SK-N-SH treated with all-trans-retinoic acid at 6 μM for 48 hours (cell line): ENCODE data around the gene SPNS1.

ENCODE experiments used
- ATAC-seq: fragments of 200-7000 bp; cut with Tn5 transposase; 3 replicates; pipeline ENCODE4 v1.9.1; 2020; ENCODE audit warnings: mild to moderate bottlenecking, moderate library complexity
- ARNTL ChIP-seq: fragments of 450-650 bp; formaldehyde crosslinking; IDR thresholded peaks from 2 replicates; pipeline ENCODE4 v1.5.0; 2020; ENCODE audit warnings: low read depth, mild to moderate bottlenecking, moderate library complexity, borderline replicate concordance
- BACH2 ChIP-seq: fragments of 250-450 bp; sonication (Bioruptor Pico); IDR thresholded peaks from 2 replicates; pipeline ENCODE4 v1.9.0; 2021; ENCODE audit warnings: mild to moderate bottlenecking, borderline replicate concordance
- CSDC2 ChIP-seq: fragments of 250-450 bp; sonication (Bioruptor Pico); IDR thresholded peaks from 2 replicates; pipeline ENCODE4 v1.5.0; 2020; ENCODE audit warnings: mild to moderate bottlenecking, moderate library complexity
- ESRRG ChIP-seq: fragments of 250-450 bp; sonication (Bioruptor Pico); IDR thresholded peaks from 2 replicates; pipeline ENCODE4 v1.6.1; 2021; ENCODE audit warnings: mild to moderate bottlenecking
- GLIS3 ChIP-seq: fragments of 250-450 bp; sonication (Bioruptor Pico); IDR thresholded peaks from 2 replicates; pipeline ENCODE4 v1.5.0; 2020; ENCODE audit warnings: mild to moderate bottlenecking, moderate library complexity
- ISL1 ChIP-seq: fragments of 250-450 bp; sonication (Bioruptor Pico); IDR thresholded peaks from 2 replicates; pipeline ENCODE4 v2.1.2; 2022; ENCODE audit warnings: mild to moderate bottlenecking, moderate library complexity
- OSR1 ChIP-seq: fragments of 250-450 bp; sonication (Bioruptor Pico); IDR thresholded peaks from 2 replicates; pipeline ENCODE4 v1.8.0; 2022; ENCODE audit warnings: moderate library complexity, mild to moderate bottlenecking, inconsistent platforms
- PPARA ChIP-seq: fragments of 250-450 bp; sonication (Bioruptor Pico); IDR thresholded peaks from 2 replicates; pipeline ENCODE4 v1.5.0; 2020; ENCODE audit warnings: mild to moderate bottlenecking, borderline replicate concordance
- RARB ChIP-seq: fragments of 250-450 bp; sonication (Bioruptor Pico); IDR thresholded peaks from 2 replicates; pipeline ENCODE4 v1.8.0; 2021; ENCODE audit warnings: mild to moderate bottlenecking, moderate library complexity
- SNAI2 ChIP-seq: fragments of 250-450 bp; sonication (Bioruptor Pico); IDR thresholded peaks from 2 replicates; pipeline ENCODE4 v1.5.0; 2020; ENCODE audit warnings: mild to moderate bottlenecking, moderate library complexity
- TCF4 ChIP-seq: fragments of 250-450 bp; sonication (Bioruptor Pico); IDR thresholded peaks from 2 replicates; pipeline ENCODE4 v1.8.0; 2021; ENCODE audit warnings: mild to moderate bottlenecking, moderate library complexity, borderline replicate concordance
- TOX ChIP-seq: fragments of 250-450 bp; sonication (Bioruptor Pico); IDR thresholded peaks from 2 replicates; pipeline ENCODE4 v1.8.0; 2021; ENCODE audit warnings: mild to moderate bottlenecking, moderate library complexity, borderline replicate concordance
- ZC3H10 ChIP-seq: fragments of 250-450 bp; sonication (Bioruptor Pico); IDR thresholded peaks from 2 replicates; pipeline ENCODE4 v1.5.1; 2021; ENCODE audit warnings: mild to moderate bottlenecking, moderate library complexity
- ZFP3 ChIP-seq: fragments of 250-450 bp; sonication (Bioruptor Pico); IDR thresholded peaks from 2 replicates; pipeline ENCODE4 v1.5.0; 2020; ENCODE audit warnings: mild to moderate bottlenecking, moderate library complexity
- ZFP30 ChIP-seq: fragments of 450-650 bp; formaldehyde crosslinking; IDR thresholded peaks from 2 replicates; pipeline ENCODE4 v1.5.0; 2022; ENCODE audit warnings: mild to moderate bottlenecking, moderate library complexity
- ZNF565 ChIP-seq: fragments of 450-650 bp; formaldehyde crosslinking; conservative IDR thresholded peaks from 2 replicates; pipeline ENCODE4 v1.5.0; 2020; ENCODE audit warnings: low read depth, mild to moderate bottlenecking, moderate library complexity
- ZNF70 ChIP-seq: fragments of 450-650 bp; formaldehyde crosslinking; IDR thresholded peaks from 2 replicates; pipeline ENCODE4 v1.5.0; 2020; ENCODE audit warnings: mild to moderate bottlenecking, moderate library complexity
- ZNF8 ChIP-seq: fragments of 450-650 bp; formaldehyde crosslinking; IDR thresholded peaks from 2 replicates; pipeline ENCODE4 v1.5.0; 2020; ENCODE audit warnings: mild to moderate bottlenecking, moderate library complexity
- TF ChIP-seq, protein P1 (sequence below): fragments of 250-450 bp; sonication (Bioruptor Pico); IDR thresholded peaks from 2 replicates; pipeline ENCODE4 v1.8.0; 2021; ENCODE audit warnings: low read depth, mild to moderate bottlenecking, moderate library complexity, borderline replicate concordance
- TF ChIP-seq, protein P2 (sequence below): fragments of 250-450 bp; sonication (Bioruptor Pico); IDR thresholded peaks from 2 replicates; pipeline ENCODE4 v1.8.0; 2020; ENCODE audit warnings: mild to moderate bottlenecking, moderate library complexity, borderline replicate concordance
- TF ChIP-seq, protein P3 (sequence below): fragments of 250-450 bp; sonication (Bioruptor Pico); IDR thresholded peaks from 2 replicates; pipeline ENCODE4 v1.5.0; 2020; ENCODE audit warnings: mild to moderate bottlenecking, moderate library complexity
- TF ChIP-seq, protein P4 (sequence below): fragments of 250-450 bp; sonication (Bioruptor Pico); IDR thresholded peaks from 2 replicates; pipeline ENCODE4 v1.5.1; 2021; ENCODE audit warnings: mild to moderate bottlenecking, moderate library complexity

The SPNS1 gene

DNA sequence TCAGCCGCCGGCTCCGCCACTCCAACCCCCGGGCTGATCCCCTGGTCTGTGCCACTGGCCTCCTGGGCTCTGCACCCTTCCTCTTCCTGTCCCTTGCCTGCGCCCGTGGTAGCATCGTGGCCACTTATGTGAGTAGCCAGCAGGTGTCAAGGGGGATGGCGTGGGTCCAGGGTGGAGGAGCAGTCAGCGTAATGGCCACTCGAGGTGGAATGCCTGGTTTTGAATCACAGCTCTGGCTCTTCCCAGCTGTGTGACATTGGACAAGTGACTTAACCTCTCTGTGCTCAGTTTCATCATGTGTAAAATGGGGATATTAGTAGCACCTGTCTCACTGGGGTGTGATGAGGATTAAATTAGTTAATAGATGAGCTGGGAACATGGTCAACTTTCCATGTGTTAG is 7.8 kb downstream of the SPNS1 start:
- TF ChIP-seq ZFP3 (CRISPR knock-in tag) (no peak), RARB (CRISPR knock-in tag) (no peak), ARNTL (CRISPR knock-in tag) (no peak), ISL1 (CRISPR knock-in tag) (no peak), OSR1 (CRISPR knock-in tag) (no peak), ZC3H10 (CRISPR knock-in tag) (no peak), ESRRG (CRISPR knock-in tag) (no peak), SNAI2 (CRISPR knock-in tag) (no peak)
- TF ChIP-seq, protein P1, sequence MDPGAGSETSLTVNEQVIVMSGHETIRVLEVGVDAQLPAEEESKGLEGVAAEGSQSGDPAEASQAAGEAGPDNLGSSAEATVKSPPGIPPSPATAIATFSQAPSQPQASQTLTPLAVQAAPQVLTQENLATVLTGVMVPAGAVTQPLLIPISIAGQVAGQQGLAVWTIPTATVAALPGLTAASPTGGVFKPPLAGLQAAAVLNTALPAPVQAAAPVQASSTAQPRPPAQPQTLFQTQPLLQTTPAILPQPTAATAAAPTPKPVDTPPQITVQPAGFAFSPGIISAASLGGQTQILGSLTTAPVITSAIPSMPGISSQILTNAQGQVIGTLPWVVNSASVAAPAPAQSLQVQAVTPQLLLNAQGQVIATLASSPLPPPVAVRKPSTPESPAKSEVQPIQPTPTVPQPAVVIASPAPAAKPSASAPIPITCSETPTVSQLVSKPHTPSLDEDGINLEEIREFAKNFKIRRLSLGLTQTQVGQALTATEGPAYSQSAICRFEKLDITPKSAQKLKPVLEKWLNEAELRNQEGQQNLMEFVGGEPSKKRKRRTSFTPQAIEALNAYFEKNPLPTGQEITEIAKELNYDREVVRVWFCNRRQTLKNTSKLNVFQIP: no peak
- TF ChIP-seq, protein P2, sequence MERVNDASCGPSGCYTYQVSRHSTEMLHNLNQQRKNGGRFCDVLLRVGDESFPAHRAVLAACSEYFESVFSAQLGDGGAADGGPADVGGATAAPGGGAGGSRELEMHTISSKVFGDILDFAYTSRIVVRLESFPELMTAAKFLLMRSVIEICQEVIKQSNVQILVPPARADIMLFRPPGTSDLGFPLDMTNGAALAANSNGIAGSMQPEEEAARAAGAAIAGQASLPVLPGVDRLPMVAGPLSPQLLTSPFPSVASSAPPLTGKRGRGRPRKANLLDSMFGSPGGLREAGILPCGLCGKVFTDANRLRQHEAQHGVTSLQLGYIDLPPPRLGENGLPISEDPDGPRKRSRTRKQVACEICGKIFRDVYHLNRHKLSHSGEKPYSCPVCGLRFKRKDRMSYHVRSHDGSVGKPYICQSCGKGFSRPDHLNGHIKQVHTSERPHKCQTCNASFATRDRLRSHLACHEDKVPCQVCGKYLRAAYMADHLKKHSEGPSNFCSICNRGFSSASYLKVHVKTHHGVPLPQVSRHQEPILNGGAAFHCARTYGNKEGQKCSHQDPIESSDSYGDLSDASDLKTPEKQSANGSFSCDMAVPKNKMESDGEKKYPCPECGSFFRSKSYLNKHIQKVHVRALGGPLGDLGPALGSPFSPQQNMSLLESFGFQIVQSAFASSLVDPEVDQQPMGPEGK (CRISPR knock-in tag): no peak
- no peak for ATAC-seq

DNA sequence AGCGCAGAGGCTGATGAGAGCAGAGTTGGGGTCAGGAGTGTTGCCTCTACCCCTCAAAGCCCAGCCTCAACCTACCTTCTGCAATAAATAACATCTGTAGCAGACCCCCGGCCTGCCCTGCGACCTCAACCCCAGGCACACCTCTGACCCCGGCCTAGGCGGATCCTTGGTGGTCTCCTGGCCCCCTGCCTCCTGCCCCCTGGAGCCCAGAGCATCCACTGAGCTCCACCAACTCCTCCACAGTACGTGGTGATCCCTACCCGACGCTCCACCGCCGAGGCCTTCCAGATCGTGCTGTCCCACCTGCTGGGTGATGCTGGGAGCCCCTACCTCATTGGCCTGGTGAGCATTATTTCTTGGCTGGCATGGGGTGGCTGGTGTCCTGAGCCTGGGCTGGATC is 8.4 kb downstream of the SPNS1 start:
- TF ChIP-seq RARB (CRISPR knock-in tag) (no peak), ZC3H10 (CRISPR knock-in tag) (no peak), ZNF565 (CRISPR knock-in tag) (no peak), ESRRG (CRISPR knock-in tag) (no peak), TCF4 (CRISPR knock-in tag) (no peak), ARNTL (CRISPR knock-in tag) (no peak), TOX (CRISPR knock-in tag) (no peak), ZFP30 (CRISPR knock-in tag) (no peak), GLIS3 (CRISPR knock-in tag) (no peak), CSDC2 (no peak), OSR1 (CRISPR knock-in tag) (no peak), ZNF8 (CRISPR knock-in tag) (no peak), SNAI2 (CRISPR knock-in tag) (no peak)
- TF ChIP-seq, protein P1: no peak
- TF ChIP-seq, protein P3, sequence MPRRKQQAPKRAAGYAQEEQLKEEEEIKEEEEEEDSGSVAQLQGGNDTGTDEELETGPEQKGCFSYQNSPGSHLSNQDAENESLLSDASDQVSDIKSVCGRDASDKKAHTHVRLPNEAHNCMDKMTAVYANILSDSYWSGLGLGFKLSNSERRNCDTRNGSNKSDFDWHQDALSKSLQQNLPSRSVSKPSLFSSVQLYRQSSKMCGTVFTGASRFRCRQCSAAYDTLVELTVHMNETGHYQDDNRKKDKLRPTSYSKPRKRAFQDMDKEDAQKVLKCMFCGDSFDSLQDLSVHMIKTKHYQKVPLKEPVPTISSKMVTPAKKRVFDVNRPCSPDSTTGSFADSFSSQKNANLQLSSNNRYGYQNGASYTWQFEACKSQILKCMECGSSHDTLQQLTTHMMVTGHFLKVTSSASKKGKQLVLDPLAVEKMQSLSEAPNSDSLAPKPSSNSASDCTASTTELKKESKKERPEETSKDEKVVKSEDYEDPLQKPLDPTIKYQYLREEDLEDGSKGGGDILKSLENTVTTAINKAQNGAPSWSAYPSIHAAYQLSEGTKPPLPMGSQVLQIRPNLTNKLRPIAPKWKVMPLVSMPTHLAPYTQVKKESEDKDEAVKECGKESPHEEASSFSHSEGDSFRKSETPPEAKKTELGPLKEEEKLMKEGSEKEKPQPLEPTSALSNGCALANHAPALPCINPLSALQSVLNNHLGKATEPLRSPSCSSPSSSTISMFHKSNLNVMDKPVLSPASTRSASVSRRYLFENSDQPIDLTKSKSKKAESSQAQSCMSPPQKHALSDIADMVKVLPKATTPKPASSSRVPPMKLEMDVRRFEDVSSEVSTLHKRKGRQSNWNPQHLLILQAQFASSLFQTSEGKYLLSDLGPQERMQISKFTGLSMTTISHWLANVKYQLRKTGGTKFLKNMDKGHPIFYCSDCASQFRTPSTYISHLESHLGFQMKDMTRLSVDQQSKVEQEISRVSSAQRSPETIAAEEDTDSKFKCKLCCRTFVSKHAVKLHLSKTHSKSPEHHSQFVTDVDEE: no peak
- ATAC-seq: no peak

DNA sequence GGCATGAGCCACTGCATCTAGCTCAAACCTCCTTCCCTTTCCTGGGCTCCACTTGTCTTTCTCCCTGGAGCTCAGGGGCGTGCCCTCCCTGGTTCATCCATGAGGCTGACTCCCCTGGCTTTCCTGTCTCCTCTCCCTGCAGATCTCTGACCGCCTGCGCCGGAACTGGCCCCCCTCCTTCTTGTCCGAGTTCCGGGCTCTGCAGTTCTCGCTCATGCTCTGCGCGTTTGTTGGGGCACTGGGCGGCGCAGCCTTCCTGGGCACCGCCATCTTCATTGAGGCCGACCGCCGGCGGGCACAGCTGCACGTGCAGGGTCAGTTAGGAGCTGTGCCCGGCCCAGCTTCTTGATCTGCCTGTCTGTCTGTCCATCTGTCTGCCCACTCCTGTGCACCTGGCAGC is 9.1 kb downstream of the SPNS1 start:
- ATAC-seq: no peak; the same call in 2 of the 3 replicates
- TF ChIP-seq CSDC2: no peak
- TF ChIP-seq, protein P1: no peak
- no peak for TF ChIP-seq ESRRG (CRISPR knock-in tag)
- TF ChIP-seq SNAI2 (CRISPR knock-in tag): no peak
- TF ChIP-seq TCF4 (CRISPR knock-in tag): no peak
- no peak for TF ChIP-seq ZNF565 (CRISPR knock-in tag)
- TF ChIP-seq ZFP30 (CRISPR knock-in tag): no peak
- no peak for TF ChIP-seq ISL1 (CRISPR knock-in tag)
- no peak for TF ChIP-seq BACH2
- no peak for TF ChIP-seq GLIS3 (CRISPR knock-in tag)
- no peak for TF ChIP-seq PPARA (CRISPR knock-in tag)
- no peak for TF ChIP-seq ZNF70 (CRISPR knock-in tag)
- TF ChIP-seq, protein P2 (CRISPR knock-in tag): no peak
- TF ChIP-seq, protein P4, sequence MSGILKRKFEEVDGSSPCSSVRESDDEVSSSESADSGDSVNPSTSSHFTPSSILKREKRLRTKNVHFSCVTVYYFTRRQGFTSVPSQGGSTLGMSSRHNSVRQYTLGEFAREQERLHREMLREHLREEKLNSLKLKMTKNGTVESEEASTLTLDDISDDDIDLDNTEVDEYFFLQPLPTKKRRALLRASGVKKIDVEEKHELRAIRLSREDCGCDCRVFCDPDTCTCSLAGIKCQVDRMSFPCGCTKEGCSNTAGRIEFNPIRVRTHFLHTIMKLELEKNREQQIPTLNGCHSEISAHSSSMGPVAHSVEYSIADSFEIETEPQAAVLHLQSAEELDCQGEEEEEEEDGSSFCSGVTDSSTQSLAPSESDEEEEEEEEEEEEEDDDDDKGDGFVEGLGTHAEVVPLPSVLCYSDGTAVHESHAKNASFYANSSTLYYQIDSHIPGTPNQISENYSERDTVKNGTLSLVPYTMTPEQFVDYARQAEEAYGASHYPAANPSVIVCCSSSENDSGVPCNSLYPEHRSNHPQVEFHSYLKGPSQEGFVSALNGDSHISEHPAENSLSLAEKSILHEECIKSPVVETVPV (CRISPR knock-in tag): no peak
- TF ChIP-seq OSR1 (CRISPR knock-in tag): no peak
